Nephron progenitor cell (in vitro differentiated cells): Measurements from ENCODE around the gene PAQR4.

Source experiments
- DNase-seq: peaks from one replicate; pipeline ENCODE4 v3.0.0; 2021
- H3K27ac Mint-ChIP-seq: 2 replicates; pipeline ENCODE4 v1.8.0; 2021; ENCODE audit warnings: mild to moderate bottlenecking, moderate library complexity, mixed read lengths
- H3K27me3 Mint-ChIP-seq: 2 replicates; pipeline ENCODE4 v1.8.0; 2021; ENCODE audit warnings: mild to moderate bottlenecking, low read depth, mixed read lengths; ENCODE audit not compliant: poor library complexity
- H3K36me3 Mint-ChIP-seq: 2 replicates; pipeline ENCODE4 v1.8.0; 2021; ENCODE audit warnings: low read depth, mixed read lengths
- H3K4me1 Mint-ChIP-seq: 2 replicates; pipeline ENCODE4 v1.8.0; 2021; ENCODE audit warnings: mixed read lengths
- H3K4me3 Mint-ChIP-seq: 2 replicates; pipeline ENCODE4 v1.8.0; 2021; ENCODE audit warnings: mild to moderate bottlenecking, moderate library complexity, mixed read lengths
- H3K9me3 Mint-ChIP-seq: 2 replicates; pipeline ENCODE4 v1.8.0; 2021; ENCODE audit warnings: mild to moderate bottlenecking, moderate library complexity, mixed read lengths
- CTCF ChIP-seq: fragments of 200-600 bp; sonication (generic); IDR thresholded peaks from 2 replicates; pipeline ENCODE4 v1.5.0; 2021; ENCODE audit warnings: antibody characterized with exemption

The PAQR4 gene

GRCh38 chr16:3012828-3013420 lies 43.8 kb downstream of the PAQR4 start, which contains the start of gene CLDN9:
Gene CLDN9, plus strand, starts transcription at chr16:3012923. Its CDS starts 440 bp downstream, at chr16:3013363.
- DNase-seq, result no peak
- H3K4me1 Mint-ChIP-seq, result peaks cover 44% of the 10 kb centered on the region
- H3K4me3 Mint-ChIP-seq, result peak within 1 kb of the TSS; percentile 68
- no peak for TF ChIP-seq CTCF
- H3K27me3 Mint-ChIP-seq, result peaks cover 49% of the 10 kb centered on the region
- H3K27ac Mint-ChIP-seq, result no peak within 1 kb of the TSS
- H3K36me3 Mint-ChIP-seq, result no peaks in the 10 kb centered on the region
- H3K9me3 Mint-ChIP-seq, result no peaks in the 10 kb centered on the region

- no peaks in the 10 kb centered on the region for H3K9me3 Mint-ChIP-seq
- no peak for TF ChIP-seq CTCF
- no peaks in the 10 kb centered on the region for H3K36me3 Mint-ChIP-seq
- H3K27ac Mint-ChIP-seq, result no peak overlapping the region
- H3K27me3 Mint-ChIP-seq, result peaks cover 43% of the 10 kb centered on the region
- peaks cover 44% of the 10 kb centered on the region for H3K4me1 Mint-ChIP-seq
- H3K4me3 Mint-ChIP-seq, result no peak overlapping the region
- DNase-seq, result no peak
Measured at GRCh38 chr16:3013491-3013951, 44.4 kb downstream of the PAQR4 start.

GRCh38 chr16:3013998-3014690 lies 45.0 kb downstream of the PAQR4 start:
- no peak overlapping the region for H3K4me3 Mint-ChIP-seq
- DNase-seq, result no peak
- no peaks in the 10 kb centered on the region for H3K9me3 Mint-ChIP-seq
- peaks cover 43% of the 10 kb centered on the region for H3K27me3 Mint-ChIP-seq
- H3K4me1 Mint-ChIP-seq, result peaks cover 40% of the 10 kb centered on the region
- no peaks in the 10 kb centered on the region for H3K36me3 Mint-ChIP-seq
- no peak overlapping the region for H3K27ac Mint-ChIP-seq
- no peak for TF ChIP-seq CTCF

GRCh38 chr16:3014971-3015370 lies 45.8 kb downstream of the PAQR4 start:
- no peak for TF ChIP-seq CTCF
- Mint-ChIP-seq H3K27ac (no peak overlapping the region), H3K36me3 (no peaks in the 10 kb centered on the region), H3K4me3 (no peak overlapping the region), H3K4me1 (peaks cover 36% of the 10 kb centered on the region), H3K9me3 (no peaks in the 10 kb centered on the region), H3K27me3 (peaks cover 43% of the 10 kb centered on the region)
- DNase-seq, result no peak

GRCh38 chr16:3015865-3016521 lies 46.8 kb downstream of the PAQR4 start:
- Mint-ChIP-seq H3K36me3 (no peaks in the 10 kb centered on the region), H3K27me3 (peaks cover 43% of the 10 kb centered on the region), H3K9me3 (no peaks in the 10 kb centered on the region), H3K27ac (no peak overlapping the region), H3K4me3 (peak overlapping the region; percentile 55), H3K4me1 (peaks cover 38% of the 10 kb centered on the region)
- TF ChIP-seq CTCF, result no peak
- no peak for DNase-seq
